K562 (cell line): ENCODE results near the gene TINCR. TPM values are rescaled to one million over a fixed set of nuclear protein-coding genes. Genes with fewer than 3 reads are reported as not detected.

Source experiments
- ATAC-seq: fragments of 200-7000 bp; cut with Tn5 transposase; 3 replicates; pipeline ENCODE4 v1.9.1; 2020; ENCODE audit warnings: moderate library complexity
- BruUV-seq: library from RNA; stranded (reverse); fragments of 400-500 nt; replicated peaks from 2 replicates; lab custom pipeline; 2021; lab: Mats Ljungman, UMichigan
- CTCF ChIA-PET: fragments of 300-600 bp; formaldehyde crosslinking; extraction: SDS; loops from one replicate; lab custom pipeline; 2021; ENCODE audit warnings: low intra/inter-chr PET ratio; lab: Yijun Ruan, JAX
- POLR2A ChIA-PET: fragments of 300-600, 350-650 bp; sonication (Branson Sonifier 250); formaldehyde crosslinking; extraction: SDS; loops from one replicate; lab custom pipeline; 2021; ENCODE audit warnings: antibody characterized with exemption, inconsistent platforms; lab: Yijun Ruan, JAX
- DNase-seq, 4 experiments: peaks; one replicate each; pipeline versions ENCODE4 v3.0.0 to v3.0.0-alpha.2; 2011 to 2018; ENCODE audit warnings: low spot score in 3 of 4, mixed read lengths in 3 of 4; ENCODE audit errors: extremely low read depth in 1 of 4
- FAIRE-seq: peaks from 2 replicates; lab custom pipeline; 2011; peaks lifted over from hg19 to GRCh38; lab: Jason Lieb, UNC
- H2AFZ ChIP-seq: 2 replicates; pipeline ENCODE4 v1.6.0; 2011; ENCODE audit warnings: low read depth, low read length, control low read depth, inconsistent platforms
- H3K27ac ChIP-seq: fragments of 200-600 bp; 3 replicates; pipeline ENCODE4 v1.8.0; 2011; ENCODE audit warnings: low read depth, mild to moderate bottlenecking, control low read depth, inconsistent platforms, low read length, moderate library complexity, mixed read lengths; ENCODE audit errors: extremely low read depth
- H3K27me3 ChIP-seq, 2 experiments: fragments of 300-600 bp in 1 of 2; 2 replicates in 1 of 2; 3 replicates in 1 of 2; pipeline versions ENCODE4 v1.6.0 to v1.8.0; 2011; ENCODE audit warnings: inconsistent platforms in 2 of 2, low read length in 2 of 2, mild to moderate bottlenecking in 1 of 2, mixed read lengths in 1 of 2, moderate library complexity in 1 of 2; ENCODE audit not compliant: control insufficient read depth in 2 of 2, insufficient read depth in 2 of 2
- H3K36me3 ChIP-seq: fragments of 300-600 bp; 3 replicates; pipeline ENCODE4 v1.8.0; 2011; ENCODE audit warnings: mild to moderate bottlenecking, low read length, inconsistent platforms; ENCODE audit not compliant: control insufficient read depth, insufficient read depth
- H3K4me1 ChIP-seq, 2 experiments: fragments of 200-600 bp in 1 of 2; replicated peaks in 1 of 2; 2 replicates in 1 of 2; 3 replicates in 1 of 2; pipeline versions ENCODE4 v1.5.1 to v1.8.0; 2011; ENCODE audit warnings: inconsistent platforms in 2 of 2, low read length in 2 of 2, mild to moderate bottlenecking in 1 of 2, mixed read lengths in 1 of 2, moderate library complexity in 1 of 2; ENCODE audit not compliant: control insufficient read depth in 2 of 2, insufficient read depth in 2 of 2
- H3K4me2 ChIP-seq: 2 replicates; pipeline ENCODE4 v1.6.1; 2011; ENCODE audit warnings: low read length, control low read depth, inconsistent platforms, mixed read lengths; ENCODE audit not compliant: insufficient read depth
- H3K4me3 ChIP-seq: fragments of 200-600 bp; sonication (generic), shearing (Covaris generic); 2 replicates; pipeline ENCODE4 v1.5.1; 2016; ENCODE audit warnings: control low read depth, inconsistent platforms
- H3K79me2 ChIP-seq: fragments of 200-600 bp; 3 replicates; pipeline ENCODE4 v1.8.0; 2011; ENCODE audit warnings: low read length, inconsistent platforms; ENCODE audit not compliant: control insufficient read depth, insufficient read depth
- H3K9ac ChIP-seq, 2 experiments: 2 replicates each; pipeline versions ENCODE4 v1.6.0 to v1.6.1; 2011; ENCODE audit warnings: low read depth in 2 of 2, low read length in 2 of 2, control low read depth in 1 of 2, inconsistent platforms in 1 of 2, mild to moderate bottlenecking in 1 of 2, mixed read lengths in 1 of 2; ENCODE audit not compliant: insufficient read depth in 1 of 2
- H3K9me1 ChIP-seq: one replicate; pipeline ENCODE4 v1.6.0; 2011; ENCODE audit warnings: inconsistent platforms, mild to moderate bottlenecking, low read length, moderate library complexity; ENCODE audit not compliant: control insufficient read depth, insufficient read depth
- H3K9me3 ChIP-seq: replicated peaks from 2 replicates; pipeline ENCODE4 v1.5.1; 2011; ENCODE audit warnings: low read depth, low read length, inconsistent platforms; ENCODE audit not compliant: control insufficient read depth, insufficient read depth
- H4K20me1 ChIP-seq: replicated peaks from 2 replicates; pipeline ENCODE4 v1.6.1; 2011; ENCODE audit warnings: low read length, inconsistent platforms, mixed read lengths; ENCODE audit not compliant: control insufficient read depth, insufficient read depth
- MLLT1 ChIP-seq, 2 experiments: fragments of 450-650 bp; IDR thresholded peaks; 2 replicates each; pipeline ENCODE4 v1.6.1; 2016
- SMARCB1 ChIP-seq: IDR thresholded peaks from 2 replicates; pipeline ENCODE4 v1.6.1; 2011; ENCODE audit warnings: improper control_type of control experiment, low read depth; ENCODE audit not compliant: insufficient read length
- ZBTB17 ChIP-seq: fragments of 450-650 bp; formaldehyde crosslinking; IDR thresholded peaks from 2 replicates; pipeline ENCODE4 v1.4.0; 2020; ENCODE audit warnings: mild to moderate bottlenecking
- WGBS: fragments of 100-300 bp; shearing (Covaris generic); methylation state at CpG from one replicate; pipeline ENCODE4 v1.1.6; 2016; ENCODE audit warnings: low coverage, mixed read lengths; ENCODE audit not compliant: insufficient coverage; ENCODE audit errors: missing lambda C conversion rate; 5-methylcytosine and 5-hydroxymethylcytosine counted together
- in situ Hi-C: fragments of 300-500 bp; cut with MboI; formaldehyde crosslinking; loops from 4 replicates; pipeline ENCODE4 v1.15.0; 2018; ENCODE audit warnings: inconsistent platforms, mixed read lengths
- intact Hi-C: fragments of 100-400 bp; cut with micrococcal nuclease; formaldehyde crosslinking; loops from 2 replicates; pipeline ENCODE4 v1.14.2; 2022
- polyA plus RNA-seq, 8 experiments: library from polyadenylated mRNA; depleted of rRNA in 4 of 8; stranded (reverse) in 5 of 8; unstranded in 3 of 8; fragments of >200 nt; fragmentation: Nextera tagmentation in 2 of 8; fragmentation: Illumina TruSeq in 1 of 8; extraction: Ambion mirVana in 2 of 8; extraction: Trizol in 1 of 8; gene quantifications; 2 replicates each; pipeline versions ENCODE4 v1.2.1 to v1.2.3, GENCODE V29; 2011 to 2014; ENCODE audit warnings: inconsistent platforms in 1 of 8, missing spikeins in 1 of 8
- small RNA-seq: library from RNA; depleted of rRNA; stranded (forward); fragments of <200 nt; gene quantifications from one replicate; pipeline ENCODE3, GENCODE V24; 2014
- total RNA-seq, 7 experiments: library from RNA; depleted of rRNA in 6 of 7; stranded (reverse); fragments of >200 nt in 6 of 7; fragmentation: Illumina TruSeq in 2 of 7; extraction: Trizol in 2 of 7; gene quantifications; 2 replicates each; pipeline versions ENCODE4 v1.2.1 to v1.2.3, GENCODE V29; 2011 to 2021; ENCODE audit warnings: low replicate concordance in 1 of 7
- TF ChIP-seq, protein P1 (sequence below), 2 experiments: fragments of 450-650 bp in 1 of 2; sonication (generic) in 1 of 2; formaldehyde crosslinking; conservative IDR thresholded peaks; 2 replicates each; pipeline versions ENCODE4 v1.4.0 to v1.8.1; 2020 to 2022; ENCODE audit warnings: mild to moderate bottlenecking in 1 of 2, missing genetic modification reagents in 1 of 2
- TF ChIP-seq, protein P2 (sequence below): fragments of 250-450 bp; sonication (Bioruptor Pico); IDR thresholded peaks from 2 replicates; pipeline ENCODE4 v1.4.0; 2020

Gene TINCR
- total and polyA plus RNA-seq, 9 of the 15 experiments (the other 6 are each of a cell fraction or from before 2014, with no cell fraction given), result 0.03 to 0.24 (median 0.09) TPM; not detected in 1

DNA sequence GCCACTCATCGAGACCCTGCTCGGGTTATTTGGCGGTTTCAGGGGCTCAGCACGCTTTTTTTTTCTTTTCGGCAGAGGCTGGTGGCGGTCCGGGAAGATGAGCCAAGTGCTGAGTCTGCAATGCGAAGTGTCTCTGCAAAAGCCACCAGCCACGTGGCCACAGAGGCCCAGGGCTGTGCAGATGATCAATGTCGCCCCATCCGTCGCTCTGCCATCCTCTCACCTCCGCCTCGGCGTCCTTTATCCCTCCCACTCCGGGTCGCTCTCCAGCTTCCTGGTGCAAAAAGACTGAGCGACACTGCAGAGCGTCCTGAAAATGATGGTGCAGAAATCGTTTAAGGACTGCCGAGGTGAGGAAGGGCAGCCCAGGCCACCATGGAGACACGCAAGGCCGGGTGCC, 55.0 kb downstream of the TINCR start:
- Histone ChIP-seq H3K79me2 (no peaks in the 10 kb centered on the region), H3K4me2 (no peak overlapping the region), H3K36me3 (no peaks in the 10 kb centered on the region), H2AFZ (no peak overlapping the region), H3K9me3 (peaks cover 7% of the 10 kb centered on the region), H3K4me1 (0 out of 5 replicates have a peak, but pooled peaks cover 0 to 3% of the 10 kb centered on the region in 2 experiments), H3K9ac (0 out of 4 replicates have a peak overlapping the region, but pooled peaks of 1 of the 2 experiments have one; percentile 9), H4K20me1 (no peaks in the 10 kb centered on the region), H3K4me3 (no peak overlapping the region), H3K27ac (no peak overlapping the region), H3K9me1 (no peaks in the 10 kb centered on the region), H3K27me3 (peaks cover 17 to 25% of the 10 kb centered on the region in 2 experiments; a peak in 3 of 5 replicates)
- POLR2A ChIA-PET, result interaction anchor here (1.1 kb wide), 1 partner anchor 11 kb away, joined by 3 read pairs; no protein-coding TSS in a partner anchor
- CTCF ChIA-PET, result no interaction called here
- in situ Hi-C loops (no loop called here), intact Hi-C loops (no loop called here)
- WGBS, result 6% methylated on average over 23 of the region's 23 CpGs
- no peak for ATAC-seq
- no peak for FAIRE-seq
- BruUV-seq, result no TSS peak
- no peak for TF ChIP-seq SMARCB1
- peak; percentile 37; the same call in 1 of the 2 replicates for TF ChIP-seq ZBTB17 (CRISPR knock-in tag)
- TF ChIP-seq, protein P1, sequence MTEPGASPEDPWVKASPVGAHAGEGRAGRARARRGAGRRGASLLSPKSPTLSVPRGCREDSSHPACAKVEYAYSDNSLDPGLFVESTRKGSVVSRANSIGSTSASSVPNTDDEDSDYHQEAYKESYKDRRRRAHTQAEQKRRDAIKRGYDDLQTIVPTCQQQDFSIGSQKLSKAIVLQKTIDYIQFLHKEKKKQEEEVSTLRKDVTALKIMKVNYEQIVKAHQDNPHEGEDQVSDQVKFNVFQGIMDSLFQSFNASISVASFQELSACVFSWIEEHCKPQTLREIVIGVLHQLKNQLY (CRISPR knock-in tag; conservative IDR thresholded peaks at IDR 0.05), result no peak
- TF ChIP-seq, protein P2, sequence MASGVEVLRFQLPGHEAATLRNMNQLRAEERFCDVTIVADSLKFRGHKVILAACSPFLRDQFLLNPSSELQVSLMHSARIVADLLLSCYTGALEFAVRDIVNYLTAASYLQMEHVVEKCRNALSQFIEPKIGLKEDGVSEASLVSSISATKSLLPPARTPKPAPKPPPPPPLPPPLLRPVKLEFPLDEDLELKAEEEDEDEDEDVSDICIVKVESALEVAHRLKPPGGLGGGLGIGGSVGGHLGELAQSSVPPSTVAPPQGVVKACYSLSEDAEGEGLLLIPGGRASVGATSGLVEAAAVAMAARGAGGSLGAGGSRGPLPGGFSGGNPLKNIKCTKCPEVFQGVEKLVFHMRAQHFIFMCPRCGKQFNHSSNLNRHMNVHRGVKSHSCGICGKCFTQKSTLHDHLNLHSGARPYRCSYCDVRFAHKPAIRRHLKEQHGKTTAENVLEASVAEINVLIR (CRISPR knock-in tag), result no peak
- TF ChIP-seq MLLT1 (IDR thresholded peaks at IDR 0.05), result peak in 1 of 2 experiments; percentile 62; a peak in 2 of 4 replicates
- TF ChIP-seq, all 486 proteins: peak for 2
- no peak for DNase-seq

Small RNA genes lying within 50 kb of the gene (small RNA-seq; reads per million reads assigned to genes)
- 0.22 reads per million for gene SNRPEP4

Other genes with a start within 250 kb of the TINCR start
Only the 7 nearest of the 12 such genes appear.
- gene ZNRF4, start 112.5 kb downstream of the TINCR start, total RNA-seq (2014; rRNA removed), result not detected in 2 replicates
- gene ZNRF4, start 112.5 kb downstream of the TINCR start, total RNA-seq (2014; rRNA removed; fragmentation: Illumina TruSeq; extraction: Trizol), result not detected in 2 replicates
- not detected in 2 replicates for gene ZNRF4, start 112.5 kb downstream of the TINCR start, total RNA-seq (2015; rRNA removed; fragmentation: Illumina TruSeq; extraction: Trizol)
- not detected in 2 replicates for gene ZNRF4, start 112.5 kb downstream of the TINCR start, total RNA-seq (2021)
- not detected in 2 replicates for gene ZNRF4, start 112.5 kb downstream of the TINCR start, polyA plus RNA-seq (2011; rRNA removed)
- gene ZNRF4, start 112.5 kb downstream of the TINCR start, polyA plus RNA-seq (2014; fragmentation: Illumina TruSeq; extraction: Trizol), result not detected in 2 replicates
- gene ZNRF4, start 112.5 kb downstream of the TINCR start, polyA plus RNA-seq (2014; fragmentation: Nextera tagmentation; extraction: Ambion mirVana), result not detected
- gene ZNRF4, start 112.5 kb downstream of the TINCR start, polyA plus RNA-seq (2014; rRNA removed), result not detected in 2 replicates
- gene SAFB2, start 54.8 kb upstream of the TINCR start, total RNA-seq (2014; rRNA removed), result 56.1 and 74.0 TPM in 2 replicates
- gene SAFB2, start 54.8 kb upstream of the TINCR start, total RNA-seq (2014; rRNA removed; fragmentation: Illumina TruSeq; extraction: Trizol), result 45.7 and 45.8 TPM in 2 replicates
- 45.6 and 47.3 TPM in 2 replicates for gene SAFB2, start 54.8 kb upstream of the TINCR start, total RNA-seq (2015; rRNA removed; fragmentation: Illumina TruSeq; extraction: Trizol)
- gene SAFB2, start 54.8 kb upstream of the TINCR start, total RNA-seq (2021), result 91.5 and 103 TPM in 2 replicates
- 21.2 and 31.1 TPM in 2 replicates for gene SAFB2, start 54.8 kb upstream of the TINCR start, polyA plus RNA-seq (2011; rRNA removed)
- gene SAFB2, start 54.8 kb upstream of the TINCR start, polyA plus RNA-seq (2014; fragmentation: Illumina TruSeq; extraction: Trizol), result 42.3 and 54.8 TPM in 2 replicates
- gene SAFB2, start 54.8 kb upstream of the TINCR start, polyA plus RNA-seq (2014; fragmentation: Nextera tagmentation; extraction: Ambion mirVana), result 1 to 10 TPM; 4.5 to 6.9 TPM
- 63.2 and 65.0 TPM in 2 replicates for gene SAFB2, start 54.8 kb upstream of the TINCR start, polyA plus RNA-seq (2014; rRNA removed)
- gene SAFB, start 55.1 kb upstream of the TINCR start, total RNA-seq (2014; rRNA removed), result 93.3 and 124 TPM in 2 replicates
- 62.5 and 67.0 TPM in 2 replicates for gene SAFB, start 55.1 kb upstream of the TINCR start, total RNA-seq (2014; rRNA removed; fragmentation: Illumina TruSeq; extraction: Trizol)
- gene SAFB, start 55.1 kb upstream of the TINCR start, total RNA-seq (2015; rRNA removed; fragmentation: Illumina TruSeq; extraction: Trizol), result 83.1 and 84.6 TPM in 2 replicates
- gene SAFB, start 55.1 kb upstream of the TINCR start, total RNA-seq (2021), result 122 and 151 TPM in 2 replicates
- gene SAFB, start 55.1 kb upstream of the TINCR start, polyA plus RNA-seq (2011; rRNA removed), result 37.6 and 39.2 TPM in 2 replicates
- gene SAFB, start 55.1 kb upstream of the TINCR start, polyA plus RNA-seq (2014; fragmentation: Illumina TruSeq; extraction: Trizol), result 87.3 and 93.8 TPM in 2 replicates
- gene SAFB, start 55.1 kb upstream of the TINCR start, polyA plus RNA-seq (2014; fragmentation: Nextera tagmentation; extraction: Ambion mirVana), result 1 to 10 TPM; 1.1 to 1.8 TPM
- gene SAFB, start 55.1 kb upstream of the TINCR start, polyA plus RNA-seq (2014; rRNA removed), result 124 and 127 TPM in 2 replicates
- gene MICOS13, start 112.6 kb upstream of the TINCR start, total RNA-seq (2014; rRNA removed), result 220 and 383 TPM in 2 replicates
- 19.1 and 24.6 TPM in 2 replicates for gene MICOS13, start 112.6 kb upstream of the TINCR start, total RNA-seq (2014; rRNA removed; fragmentation: Illumina TruSeq; extraction: Trizol)
- gene MICOS13, start 112.6 kb upstream of the TINCR start, total RNA-seq (2015; rRNA removed; fragmentation: Illumina TruSeq; extraction: Trizol), result 94.0 and 105 TPM in 2 replicates
- 95.4 and 113 TPM in 2 replicates for gene MICOS13, start 112.6 kb upstream of the TINCR start, total RNA-seq (2021)
- gene MICOS13, start 112.6 kb upstream of the TINCR start, polyA plus RNA-seq (2011; rRNA removed), result 32.1 and 42.6 TPM in 2 replicates
- 41.2 and 69.4 TPM in 2 replicates for gene MICOS13, start 112.6 kb upstream of the TINCR start, polyA plus RNA-seq (2014; fragmentation: Illumina TruSeq; extraction: Trizol)
- gene MICOS13, start 112.6 kb upstream of the TINCR start, polyA plus RNA-seq (2014; fragmentation: Nextera tagmentation; extraction: Ambion mirVana), result 10 to 100 TPM; 15.5 to 49.4 TPM
- gene MICOS13, start 112.6 kb upstream of the TINCR start, polyA plus RNA-seq (2014; rRNA removed), result 124 and 202 TPM in 2 replicates
- gene HSD11B1L, start 113.1 kb upstream of the TINCR start, total RNA-seq (2014; rRNA removed), result 4.9 and 7.7 TPM in 2 replicates
- gene HSD11B1L, start 113.1 kb upstream of the TINCR start, total RNA-seq (2014; rRNA removed; fragmentation: Illumina TruSeq; extraction: Trizol), result 1.2 and 1.4 TPM in 2 replicates
- 2.0 and 2.3 TPM in 2 replicates for gene HSD11B1L, start 113.1 kb upstream of the TINCR start, total RNA-seq (2015; rRNA removed; fragmentation: Illumina TruSeq; extraction: Trizol)
- 3.6 and 4.3 TPM in 2 replicates for gene HSD11B1L, start 113.1 kb upstream of the TINCR start, total RNA-seq (2021)
- 2.3 and 3.1 TPM in 2 replicates for gene HSD11B1L, start 113.1 kb upstream of the TINCR start, polyA plus RNA-seq (2011; rRNA removed)
- 1.7 and 2.2 TPM in 2 replicates for gene HSD11B1L, start 113.1 kb upstream of the TINCR start, polyA plus RNA-seq (2014; fragmentation: Illumina TruSeq; extraction: Trizol)
- gene HSD11B1L, start 113.1 kb upstream of the TINCR start, polyA plus RNA-seq (2014; fragmentation: Nextera tagmentation; extraction: Ambion mirVana), result under 1 TPM; 0.31 to 0.36 TPM
- gene HSD11B1L, start 113.1 kb upstream of the TINCR start, polyA plus RNA-seq (2014; rRNA removed), result 4.7 and 6.3 TPM in 2 replicates
- 2,132 and 2,298 TPM in 2 replicates for gene RPL36, start 122.3 kb upstream of the TINCR start, total RNA-seq (2014; rRNA removed)
- 392 and 590 TPM in 2 replicates for gene RPL36, start 122.3 kb upstream of the TINCR start, total RNA-seq (2014; rRNA removed; fragmentation: Illumina TruSeq; extraction: Trizol)
- 1,406 and 1,507 TPM in 2 replicates for gene RPL36, start 122.3 kb upstream of the TINCR start, total RNA-seq (2015; rRNA removed; fragmentation: Illumina TruSeq; extraction: Trizol)
- gene RPL36, start 122.3 kb upstream of the TINCR start, total RNA-seq (2021), result 1,327 and 1,377 TPM in 2 replicates
- gene RPL36, start 122.3 kb upstream of the TINCR start, polyA plus RNA-seq (2011; rRNA removed), result 695 and 1,029 TPM in 2 replicates
- 350 and 728 TPM in 2 replicates for gene RPL36, start 122.3 kb upstream of the TINCR start, polyA plus RNA-seq (2014; fragmentation: Illumina TruSeq; extraction: Trizol)
- 1,000 to 10,000 TPM; 3,132 to 3,412 TPM for gene RPL36, start 122.3 kb upstream of the TINCR start, polyA plus RNA-seq (2014; fragmentation: Nextera tagmentation; extraction: Ambion mirVana)
- gene RPL36, start 122.3 kb upstream of the TINCR start, polyA plus RNA-seq (2014; rRNA removed), result 1,530 and 1,653 TPM in 2 replicates
- gene LONP1, start 152.2 kb upstream of the TINCR start, total RNA-seq (2014; rRNA removed), result 202 and 214 TPM in 2 replicates
- 26.9 and 37.3 TPM in 2 replicates for gene LONP1, start 152.2 kb upstream of the TINCR start, total RNA-seq (2014; rRNA removed; fragmentation: Illumina TruSeq; extraction: Trizol)
- 89.1 and 89.8 TPM in 2 replicates for gene LONP1, start 152.2 kb upstream of the TINCR start, total RNA-seq (2015; rRNA removed; fragmentation: Illumina TruSeq; extraction: Trizol)
- 207 and 238 TPM in 2 replicates for gene LONP1, start 152.2 kb upstream of the TINCR start, total RNA-seq (2021)
- 84.5 and 110 TPM in 2 replicates for gene LONP1, start 152.2 kb upstream of the TINCR start, polyA plus RNA-seq (2011; rRNA removed)
- gene LONP1, start 152.2 kb upstream of the TINCR start, polyA plus RNA-seq (2014; fragmentation: Illumina TruSeq; extraction: Trizol), result 76.5 and 160 TPM in 2 replicates
- gene LONP1, start 152.2 kb upstream of the TINCR start, polyA plus RNA-seq (2014; fragmentation: Nextera tagmentation; extraction: Ambion mirVana), result 1 to 10 TPM; 1.1 to 3.7 TPM
- gene LONP1, start 152.2 kb upstream of the TINCR start, polyA plus RNA-seq (2014; rRNA removed), result 138 and 161 TPM in 2 replicates